Astrocyte of the hippocampus (primary cell): ENCODE data around the gene MAST1.
"Not testable (repeated sequence)": the region's sequence is repeated elsewhere in the genome, so short reads cannot be mapped to it uniquely, and the experiment has no call there.

ENCODE experiments used
- DNase-seq: peaks from one replicate; pipeline ENCODE4 v3.0.0; 2011; ENCODE audit warnings: low read depth, low spot score

Gene MAST1

GRCh38 chr19:12840091-12841079 is 2.1 kb downstream of the MAST1 start:
- peak; percentile 86 for DNase-seq

- DNase-seq, result peak; percentile 79
Measured at GRCh38 chr19:12841094-12841493, 2.8 kb downstream of the MAST1 start.

DNA sequence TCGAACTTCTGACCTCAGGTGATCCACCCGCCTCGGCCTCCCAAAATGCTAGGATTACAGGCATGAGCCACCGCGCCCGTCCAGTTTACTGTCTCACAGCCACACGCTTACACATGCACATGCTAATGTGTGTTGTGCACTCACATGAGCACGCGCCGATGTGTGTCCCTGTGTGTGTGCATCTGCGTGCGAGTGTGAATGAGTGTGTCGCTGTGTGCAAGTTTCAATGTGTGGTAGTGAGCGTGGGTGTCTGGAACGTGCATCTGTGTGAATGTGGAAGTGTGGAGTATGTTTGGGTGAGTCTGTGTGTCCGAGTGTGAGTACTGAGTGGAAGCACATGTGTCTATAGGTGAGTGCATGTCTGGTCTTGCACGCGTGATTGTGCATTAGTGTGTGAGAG is 4.2 kb downstream of the MAST1 start:
- DNase-seq, result no peak

- DNase-seq, result no peak
Measured at GRCh38 chr19:12843328-12843727, 5.0 kb downstream of the MAST1 start.

DNA sequence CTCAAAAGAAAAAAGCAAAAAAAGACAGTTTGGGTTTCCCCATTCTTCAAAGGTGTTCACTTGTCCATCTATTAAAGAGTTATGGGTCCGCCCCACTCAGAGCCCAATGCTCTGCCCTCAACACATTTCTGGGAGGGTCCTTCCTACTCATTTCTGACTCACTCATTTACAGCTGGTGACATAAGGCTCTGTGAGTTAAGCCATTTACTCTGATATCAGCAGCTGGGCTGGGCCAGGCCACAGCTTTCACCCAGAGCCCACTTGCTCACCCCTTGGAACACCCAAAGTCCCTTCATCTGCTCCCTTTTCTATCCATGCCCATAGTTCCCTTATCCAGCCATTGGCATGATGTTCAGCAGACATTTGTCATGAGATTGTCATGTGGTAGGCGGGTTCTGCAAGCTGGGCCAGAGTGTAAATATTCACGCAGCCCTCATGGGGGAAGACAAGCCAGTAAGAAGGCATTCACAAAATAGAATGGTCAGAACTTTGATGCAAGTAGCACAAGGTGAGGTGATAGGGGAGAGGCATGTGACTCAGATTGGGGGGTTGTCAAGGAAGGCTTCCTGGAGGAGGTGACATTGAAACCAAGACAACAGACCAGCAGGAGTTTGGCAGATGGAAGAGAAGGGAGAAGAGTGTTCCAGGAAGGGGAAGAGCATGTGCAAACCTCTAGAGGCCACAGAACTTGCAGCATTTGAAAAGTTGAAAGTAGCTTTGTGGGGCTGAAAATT is 5.9 kb downstream of the MAST1 start:
- no peak for DNase-seq

GRCh38 chr19:12846613-12847012 is 8.3 kb downstream of the MAST1 start:
- DNase-seq, result not testable (repeated sequence)

DNA sequence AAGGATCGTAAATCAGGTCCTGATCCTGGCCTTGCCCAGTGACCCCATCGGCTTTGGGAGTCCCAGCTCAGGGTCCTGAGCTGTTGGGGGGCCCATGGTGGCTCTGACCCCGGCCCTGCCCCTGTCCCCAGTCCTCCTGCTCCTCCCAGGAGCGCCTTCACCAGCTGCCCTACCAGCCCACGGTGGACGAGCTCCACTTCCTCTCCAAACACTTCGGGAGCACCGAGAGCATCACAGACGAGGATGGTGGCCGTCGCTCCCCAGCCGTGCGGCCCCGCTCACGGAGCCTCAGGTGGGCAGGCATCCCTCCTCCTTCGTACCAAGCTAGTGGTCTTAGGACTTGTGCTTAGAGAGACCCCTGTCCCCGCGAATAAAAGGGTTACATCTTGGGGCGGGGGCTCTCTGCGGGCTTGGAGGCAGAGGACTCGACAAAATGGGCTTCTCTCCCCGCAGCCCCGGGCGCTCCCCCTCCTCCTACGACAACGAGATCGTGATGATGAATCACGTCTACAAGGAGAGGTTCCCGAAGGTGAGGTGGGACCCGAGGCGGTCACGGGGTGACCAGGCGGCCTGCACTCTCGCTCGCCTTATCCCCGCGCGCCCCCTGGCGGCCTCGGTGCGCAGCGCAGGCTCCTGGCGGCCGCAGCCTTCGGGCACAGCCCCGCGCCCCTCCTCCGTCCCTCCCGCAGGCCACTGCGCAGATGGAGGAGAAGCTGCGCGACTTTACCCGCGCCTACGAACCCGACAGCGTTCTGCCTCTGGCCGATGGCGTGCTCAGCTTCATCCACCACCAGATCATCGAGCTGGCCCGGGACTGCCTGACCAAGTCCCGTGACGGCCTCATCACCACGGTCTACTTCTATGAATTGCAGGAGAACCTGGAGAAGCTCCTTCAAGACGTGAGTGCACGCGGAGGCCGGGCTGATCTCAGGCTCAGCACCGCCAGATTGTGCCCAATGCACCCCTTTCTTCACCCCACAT is 9.1 kb downstream of the MAST1 start:
- DNase-seq, result peak; percentile 93

DNA sequence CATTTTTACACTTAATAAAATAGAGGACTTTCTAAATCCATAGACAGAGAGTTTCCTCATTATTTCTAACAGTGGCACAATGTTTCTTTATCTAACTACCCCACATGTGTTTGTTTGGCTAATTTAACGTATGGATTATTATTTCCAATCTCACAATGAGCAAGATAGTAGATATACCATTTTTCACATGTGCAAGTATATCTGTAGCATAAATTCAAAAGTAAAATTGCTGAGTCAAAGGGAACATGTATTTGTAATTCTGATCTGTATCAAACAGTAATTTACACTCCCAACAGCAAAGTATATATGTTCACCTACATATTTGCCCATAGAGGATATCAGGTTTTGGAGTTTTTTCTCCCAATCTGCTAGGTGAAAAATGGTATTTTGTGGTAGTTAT is 18.3 kb downstream of the MAST1 start:
- DNase-seq, result no peak

DNA sequence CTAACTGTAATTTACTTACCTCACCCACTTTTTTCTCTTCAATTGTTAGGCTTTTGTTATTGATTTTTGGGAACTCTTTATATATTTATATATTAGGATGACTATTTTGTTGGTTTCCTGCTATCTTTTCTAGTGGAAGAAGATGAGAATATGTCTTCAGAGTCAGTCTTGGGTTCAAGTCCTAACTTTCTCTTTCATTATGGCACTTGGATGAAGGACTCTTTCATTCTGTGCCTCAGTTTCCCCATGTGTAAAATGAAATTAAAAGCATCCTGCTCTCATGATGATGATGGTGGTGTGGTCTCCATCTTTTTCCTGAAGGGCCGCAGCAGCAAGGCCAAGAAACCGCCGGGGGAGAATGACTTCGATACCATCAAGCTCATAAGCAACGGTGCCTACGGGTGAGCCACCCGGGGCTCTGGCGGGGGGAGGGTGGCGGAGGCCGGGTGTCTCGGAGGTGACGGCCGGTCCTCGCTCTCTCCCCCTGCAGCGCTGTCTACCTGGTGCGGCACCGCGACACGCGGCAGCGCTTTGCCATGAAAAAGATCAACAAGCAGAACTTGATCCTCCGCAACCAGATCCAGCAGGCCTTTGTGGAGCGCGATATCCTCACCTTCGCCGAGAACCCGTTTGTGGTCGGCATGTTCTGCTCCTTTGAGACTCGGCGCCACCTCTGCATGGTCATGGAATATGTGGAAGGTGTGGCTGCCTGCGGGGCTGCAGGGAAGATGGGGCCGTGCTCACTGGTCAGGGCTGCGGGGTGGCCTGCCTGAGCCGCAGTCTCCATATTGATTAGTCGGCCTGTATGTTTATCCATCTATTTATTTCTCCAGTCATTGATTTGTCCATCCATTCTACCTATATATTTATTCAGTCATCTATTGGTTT is 20.0 kb downstream of the MAST1 start:
- DNase-seq, result no peak

DNA sequence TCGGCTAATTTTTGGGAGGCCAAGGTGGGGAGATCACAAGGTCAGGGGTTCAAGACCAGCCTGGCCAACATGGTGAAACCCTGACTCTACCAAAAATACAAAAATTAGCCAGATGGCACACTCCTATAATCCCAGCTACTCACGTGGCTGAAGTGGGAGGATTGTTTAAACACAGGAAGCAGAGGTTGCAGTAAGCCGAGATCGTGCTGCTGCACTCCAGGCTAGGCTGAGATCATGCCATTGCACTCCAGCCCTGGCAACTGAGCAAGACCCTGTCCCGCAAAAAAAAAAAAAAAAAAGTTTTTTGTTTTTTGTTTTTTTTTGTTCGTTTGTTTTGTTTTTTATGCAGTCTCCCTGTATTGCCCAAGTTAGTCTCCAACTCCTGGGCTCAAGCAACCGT is 21.2 kb downstream of the MAST1 start:
- DNase-seq, result no peak

GRCh38 chr19:12864143-12864542 is 25.8 kb downstream of the MAST1 start:
- no peak for DNase-seq

- no peak for DNase-seq
Measured at GRCh38 chr19:12864721-12865715, 26.7 kb downstream of the MAST1 start.

DNA sequence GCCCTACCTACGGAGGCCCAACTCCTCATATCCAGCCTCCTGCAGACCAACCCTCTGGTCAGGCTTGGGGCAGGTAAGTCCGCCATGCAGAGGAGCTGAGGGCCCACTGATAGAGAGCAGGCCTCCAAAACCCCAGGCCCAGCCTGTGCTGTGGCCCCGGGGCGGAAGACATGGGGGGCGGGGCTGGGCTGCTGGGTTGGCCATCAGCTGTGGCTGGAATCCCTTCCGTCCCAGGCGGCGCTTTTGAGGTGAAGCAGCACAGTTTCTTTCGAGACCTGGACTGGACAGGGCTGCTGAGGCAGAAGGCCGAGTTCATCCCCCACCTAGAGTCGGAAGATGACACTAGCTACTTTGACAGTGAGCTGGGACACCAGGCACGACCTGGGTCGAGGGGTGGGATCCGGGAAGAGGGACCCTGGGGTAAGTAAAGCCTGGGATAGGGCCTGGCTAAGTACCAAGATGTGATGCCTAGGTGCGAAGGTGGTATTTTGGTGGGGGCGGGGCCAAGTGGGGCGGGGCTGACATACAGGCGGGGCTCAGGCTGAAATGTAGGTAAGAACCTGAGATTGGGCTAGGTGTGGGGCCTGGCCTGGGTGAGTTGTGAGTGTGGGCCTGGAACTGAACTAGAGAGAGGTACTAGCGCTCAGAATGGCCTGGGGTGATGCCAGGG is 27.6 kb downstream of the MAST1 start:
- DNase-seq, result no peak

DNA sequence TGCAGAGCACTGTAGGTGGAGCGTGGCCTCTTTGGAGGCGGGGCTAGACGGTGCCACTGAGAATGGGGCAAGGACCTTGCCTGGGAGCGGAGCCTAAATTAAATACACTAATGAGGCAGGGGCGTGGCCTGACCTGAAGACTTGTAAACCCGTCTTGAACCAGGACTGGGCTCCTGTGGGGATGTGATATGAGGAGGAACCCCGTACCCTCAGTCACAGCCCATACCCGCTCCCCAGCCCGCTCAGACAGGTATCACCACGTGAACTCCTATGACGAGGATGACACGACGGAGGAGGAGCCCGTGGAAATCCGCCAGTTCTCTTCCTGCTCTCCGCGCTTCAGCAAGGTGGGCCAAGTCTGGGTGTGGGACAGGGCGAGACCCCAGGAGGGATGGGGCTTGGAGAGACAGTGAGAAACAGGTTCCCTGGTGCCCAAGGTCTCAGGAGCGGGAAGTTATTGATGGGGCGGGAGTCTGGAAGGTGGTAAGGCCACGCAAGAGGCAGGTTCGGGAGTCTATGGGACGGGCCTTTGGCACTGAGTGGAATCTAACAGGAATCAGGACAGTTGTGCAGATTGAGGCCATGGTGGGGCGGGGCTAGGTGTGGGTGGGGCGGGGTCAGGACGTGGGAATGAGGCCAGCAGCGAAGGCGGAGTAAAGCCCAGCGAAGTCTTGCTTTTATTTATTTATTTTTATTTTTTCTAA is 28.3 kb downstream of the MAST1 start:
- DNase-seq, result no peak

GRCh38 chr19:12867120-12868099 is 29.1 kb downstream of the MAST1 start:
- DNase-seq, result peak; percentile 83

- DNase-seq, result no peak
Measured at GRCh38 chr19:12868540-12869112, 30.3 kb downstream of the MAST1 start.
